NT2/D1 (cell line): Measurements from ENCODE around the gene LETM1.

Experiments used
- YY1 ChIP-seq: IDR thresholded peaks from 2 replicates; pipeline ENCODE4 v1.6.1; 2011; ENCODE audit not compliant: insufficient read length, insufficient read depth
- ZNF274 ChIP-seq: IDR thresholded peaks from 2 replicates; pipeline ENCODE4 v1.6.1; 2011; ENCODE audit warnings: mild to moderate bottlenecking, low read depth, low read length

DNA sequence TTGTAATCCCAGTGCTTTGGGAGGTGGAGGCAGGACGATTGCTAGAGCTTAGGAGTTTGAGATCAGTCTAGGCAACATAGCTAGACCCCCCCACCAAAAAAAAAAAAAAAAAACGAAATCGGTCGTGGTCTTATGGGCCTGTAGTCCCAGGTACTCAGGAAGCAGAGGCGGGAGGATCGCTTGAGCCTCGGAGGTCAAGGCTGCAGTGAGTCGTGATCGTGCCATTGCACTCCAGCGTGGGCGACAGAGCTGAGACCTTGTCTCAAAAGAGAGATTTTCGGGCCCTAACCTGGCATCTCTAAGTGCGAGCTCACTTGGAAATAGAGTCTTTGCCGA lies 7.0 kb upstream of the LETM1 start:
- TF ChIP-seq YY1 (no peak), ZNF274 (no peak)
